HG03378 (cell line): ENCODE data around the gene CBFA2T3.
"Not testable (repeated sequence)": the region's sequence is repeated elsewhere in the genome, so short reads cannot be mapped to it uniquely, and the experiment has no call there.

Experiments used
- ATAC-seq: cut with Tn5 transposase; IDR thresholded peaks from one replicate; pipeline ENCODE4 v1.9.1; 2021; ENCODE audit warnings: mild to moderate bottlenecking, moderate library complexity; ENCODE audit not compliant: unreplicated experiment

Gene CBFA2T3

DNA sequence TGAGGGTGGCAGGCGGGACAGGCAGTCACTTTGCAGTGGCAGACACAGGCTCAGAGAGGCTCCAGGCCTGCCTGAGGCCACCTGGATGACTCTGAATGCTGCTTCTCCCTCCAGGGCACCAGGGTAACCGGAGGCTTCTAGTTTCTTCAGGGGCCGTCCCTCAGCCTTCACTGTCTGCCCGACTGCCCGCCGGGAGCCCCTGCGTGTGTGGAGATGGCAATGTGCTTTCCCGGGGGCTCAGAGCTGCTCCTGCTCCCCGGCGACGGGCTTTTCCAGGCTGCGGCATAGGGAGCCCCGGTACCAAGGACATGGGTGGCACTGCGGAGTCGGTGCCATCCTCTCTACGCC, 51.5 kb downstream of the CBFA2T3 start:
- no peak for ATAC-seq

DNA sequence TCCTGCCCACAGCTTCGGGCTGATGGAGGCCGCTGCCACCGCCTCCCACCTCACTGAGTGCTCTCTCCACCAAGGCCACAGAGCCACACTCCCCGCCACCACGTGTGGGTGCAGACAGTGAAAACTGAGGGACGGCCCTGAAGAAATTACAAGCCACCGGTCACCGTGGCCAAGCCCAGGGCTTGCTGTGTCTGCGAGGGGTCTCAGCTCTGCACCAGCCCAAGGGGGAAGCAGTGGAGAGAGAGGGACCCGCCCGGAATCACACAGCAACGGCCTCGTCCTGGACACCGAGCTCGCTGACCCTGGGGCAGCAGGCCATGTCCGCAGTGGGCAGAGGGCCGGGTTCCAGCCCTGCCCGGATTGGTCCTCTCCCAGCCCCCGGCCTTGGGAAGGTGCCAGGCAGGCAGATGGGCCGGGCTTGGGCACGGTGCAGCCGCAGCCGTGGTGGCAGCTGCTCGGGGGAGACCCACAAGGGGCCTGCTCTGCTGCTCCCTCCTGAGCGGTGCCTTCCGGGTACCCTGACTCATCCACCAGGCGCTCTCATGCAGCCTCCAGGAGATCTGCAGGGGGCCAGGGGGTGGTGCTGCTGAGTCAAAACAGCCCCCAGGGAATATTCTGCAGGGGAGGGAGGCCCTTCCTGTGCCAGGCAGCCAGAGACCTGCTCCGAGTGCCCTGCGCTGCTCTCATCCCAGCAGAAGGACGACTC, 52.0 kb downstream of the CBFA2T3 start:
- ATAC-seq = no peak

DNA sequence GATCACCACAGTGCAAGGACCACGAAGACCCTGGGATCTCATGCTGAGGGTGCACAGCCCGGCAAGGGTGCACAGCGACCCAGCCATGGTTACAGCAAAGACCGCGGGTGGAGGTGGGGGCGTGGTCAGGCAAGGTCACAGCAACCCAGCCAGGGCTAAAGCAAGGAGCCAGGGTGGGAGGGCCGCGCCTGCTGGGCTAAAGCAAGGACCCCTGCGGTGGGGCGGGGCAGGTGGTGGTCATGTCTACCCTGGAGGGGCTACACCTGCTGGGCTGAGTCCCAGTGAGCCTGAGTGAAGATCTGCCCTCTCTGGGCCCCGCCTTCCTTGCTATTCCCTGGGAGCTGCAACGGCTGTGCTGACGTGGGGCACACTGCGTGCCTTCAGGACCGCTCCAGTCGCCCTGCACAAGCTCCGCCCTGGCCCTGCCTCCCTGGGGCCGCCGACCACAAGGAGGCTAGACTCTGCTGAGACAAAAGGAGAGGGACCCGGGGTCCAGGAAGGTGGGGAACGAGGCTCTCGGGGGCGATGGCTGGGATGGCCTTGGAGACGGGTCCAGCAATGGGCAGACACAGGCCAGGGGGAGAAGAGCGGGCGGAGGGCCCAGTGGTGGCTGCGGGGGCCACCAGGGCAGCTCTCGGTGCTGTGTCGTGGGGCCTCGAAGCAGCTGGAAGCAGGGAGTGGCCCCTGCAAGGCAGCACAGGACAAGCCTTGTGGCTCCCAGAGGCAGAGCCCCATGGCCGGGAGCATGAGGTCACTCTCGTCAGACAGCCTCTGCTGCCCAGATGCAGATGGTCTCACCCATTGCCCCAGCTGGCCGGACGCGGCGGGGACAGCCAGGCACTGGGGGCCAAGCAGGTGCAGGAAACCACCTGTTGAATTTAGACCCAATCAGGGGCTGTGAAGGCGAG, 52.8 kb downstream of the CBFA2T3 start:
- ATAC-seq = no peak

DNA sequence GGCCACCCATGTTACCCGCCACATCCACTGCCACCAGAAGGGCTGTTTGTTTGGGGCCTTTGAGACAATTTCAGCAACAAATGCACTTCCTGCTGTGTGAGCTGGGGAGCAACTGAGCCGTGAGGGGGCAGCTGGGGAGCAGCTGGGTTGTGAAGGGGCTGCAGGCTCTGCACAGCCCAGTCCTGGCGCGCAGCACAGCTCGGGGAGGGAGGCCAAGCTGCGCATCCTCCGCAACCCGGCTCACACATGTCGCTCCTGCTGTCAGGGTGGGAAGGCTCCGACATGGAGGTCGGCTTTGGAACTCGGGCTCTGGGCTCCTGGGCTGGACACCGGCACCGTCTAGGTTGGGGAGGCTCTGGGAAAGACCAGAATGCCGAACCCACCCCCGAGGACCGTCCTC, 53.6 kb downstream of the CBFA2T3 start:
- ATAC-seq = no peak

DNA sequence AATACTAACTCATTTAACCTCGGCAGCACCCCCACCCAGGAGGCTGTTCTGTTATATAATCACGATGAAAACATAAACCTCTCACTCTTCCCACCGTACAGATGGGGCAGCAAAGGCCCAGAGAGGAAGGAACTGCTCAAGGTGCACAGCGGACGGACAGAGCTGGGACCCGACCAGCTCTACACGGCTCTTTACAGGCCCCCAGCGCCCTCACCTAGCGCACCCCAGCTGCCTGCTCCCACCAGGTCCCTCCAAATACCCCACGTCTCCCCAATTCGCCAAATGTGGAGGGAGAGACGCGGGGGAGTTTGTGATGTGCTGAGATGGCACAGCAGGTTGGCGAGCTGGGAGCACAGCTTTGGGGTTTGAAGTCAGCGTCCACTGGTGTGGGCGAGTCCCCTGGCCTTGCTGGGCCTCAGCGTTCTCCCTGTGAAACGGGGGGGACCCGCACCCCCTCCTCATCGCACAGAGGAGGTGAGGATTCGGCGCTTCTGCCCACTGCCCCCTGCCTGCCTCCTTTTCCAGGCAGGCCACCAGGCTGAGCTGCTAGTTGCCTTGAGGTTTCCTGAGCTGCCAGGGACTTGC, 54.1 kb downstream of the CBFA2T3 start:
- ATAC-seq = no peak

DNA sequence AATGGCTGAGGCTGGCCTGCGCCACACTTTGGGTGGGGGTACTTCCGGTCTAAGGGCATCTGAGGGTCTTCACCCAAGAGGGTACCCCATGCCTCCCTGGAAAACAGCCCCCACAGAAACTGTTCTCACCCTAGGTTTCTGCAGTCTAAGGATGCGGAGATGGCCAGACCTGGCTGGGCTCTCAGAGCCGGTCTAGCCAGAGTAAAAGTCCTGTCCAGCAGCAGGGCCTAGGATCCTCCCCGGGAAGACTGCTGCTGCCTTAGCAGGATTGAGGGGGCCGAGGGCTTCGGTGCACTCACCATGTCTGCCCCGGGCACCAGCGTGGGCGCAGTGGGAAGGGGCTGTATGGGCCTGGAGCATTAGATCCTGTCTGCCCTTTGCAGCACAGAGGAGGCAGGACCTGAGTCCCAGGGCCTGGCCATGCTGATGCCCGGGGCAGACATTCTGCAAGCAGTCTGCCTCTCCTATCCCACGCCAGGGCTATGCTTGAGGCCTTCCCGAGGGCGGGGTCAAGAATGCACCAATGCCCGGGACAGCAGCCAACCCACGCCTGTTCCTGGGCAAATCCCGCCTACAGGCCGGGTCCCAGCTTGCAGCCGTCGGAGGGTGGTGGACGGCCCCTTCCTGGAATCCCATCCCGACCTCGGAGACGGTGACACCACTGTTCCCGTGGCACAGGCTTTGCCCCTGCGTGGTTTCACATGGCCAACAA, 54.7 kb downstream of the CBFA2T3 start:
- no peak for ATAC-seq

DNA sequence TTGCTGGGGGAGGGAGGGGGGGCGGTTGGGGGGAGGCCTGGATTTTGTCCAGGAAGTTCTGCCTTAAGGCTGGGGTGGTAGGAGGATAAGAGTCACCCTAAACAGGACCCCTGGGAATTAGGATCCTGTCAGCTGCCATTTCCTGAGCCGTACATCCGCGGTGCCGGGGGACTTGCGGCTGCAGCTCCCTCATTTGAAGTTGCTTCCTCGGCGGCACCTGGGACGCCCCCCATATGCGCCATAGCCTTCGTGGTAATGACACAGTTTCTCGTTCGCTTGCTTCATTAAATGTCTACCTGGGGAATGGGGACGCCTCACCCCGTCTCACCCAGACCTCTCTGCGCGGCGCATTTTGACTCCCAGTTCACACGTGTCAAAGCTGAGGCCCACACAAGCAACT, 55.4 kb downstream of the CBFA2T3 start:
- ATAC-seq = no peak

DNA sequence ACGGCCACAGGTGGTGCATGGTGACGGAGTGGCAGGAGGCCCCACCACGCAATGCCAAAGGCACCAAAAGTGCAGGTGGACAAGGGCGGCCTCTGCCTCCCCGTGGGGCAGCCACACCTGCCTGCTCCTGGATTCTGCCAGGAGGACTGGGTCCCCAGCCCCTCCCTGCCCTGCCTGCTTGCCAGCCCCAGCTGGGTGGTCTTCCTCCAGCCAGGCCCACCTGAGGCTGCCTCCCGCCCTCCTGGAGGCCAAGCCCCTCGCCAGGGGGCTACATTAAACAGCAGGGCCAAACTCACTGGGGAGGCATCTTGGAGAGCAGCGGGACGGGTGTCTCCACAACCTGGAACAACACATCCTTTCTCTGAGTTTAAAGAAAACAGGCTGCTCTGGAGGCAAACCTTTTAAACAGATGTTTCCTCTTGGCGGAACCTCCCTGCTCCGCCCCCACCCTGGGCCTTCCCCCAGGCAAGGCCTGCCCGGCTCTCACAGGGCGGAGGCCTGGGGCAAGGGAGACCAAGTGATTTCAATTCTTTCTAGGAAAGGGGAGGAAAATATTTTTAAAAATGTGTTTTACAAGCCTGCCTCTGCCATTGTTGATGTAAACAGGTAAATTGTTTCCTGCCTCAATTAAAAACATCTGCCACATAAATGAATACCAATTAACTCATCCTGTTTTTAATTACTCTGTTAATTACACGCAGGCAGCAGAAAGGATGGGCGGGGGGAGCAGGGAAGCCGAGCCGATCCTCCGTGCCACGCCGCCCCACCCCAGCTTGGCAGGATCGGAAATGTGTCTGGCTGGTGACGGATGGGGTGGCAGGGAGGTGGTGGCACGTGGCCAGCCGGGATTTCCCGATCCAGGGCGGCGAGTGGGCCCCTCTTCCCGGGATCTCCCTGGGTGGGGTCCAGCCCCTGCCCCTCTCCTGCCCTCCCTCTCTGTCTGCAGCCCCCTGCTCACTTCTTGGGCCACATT, 56.1 kb downstream of the CBFA2T3 start:
- ATAC-seq = no peak

DNA sequence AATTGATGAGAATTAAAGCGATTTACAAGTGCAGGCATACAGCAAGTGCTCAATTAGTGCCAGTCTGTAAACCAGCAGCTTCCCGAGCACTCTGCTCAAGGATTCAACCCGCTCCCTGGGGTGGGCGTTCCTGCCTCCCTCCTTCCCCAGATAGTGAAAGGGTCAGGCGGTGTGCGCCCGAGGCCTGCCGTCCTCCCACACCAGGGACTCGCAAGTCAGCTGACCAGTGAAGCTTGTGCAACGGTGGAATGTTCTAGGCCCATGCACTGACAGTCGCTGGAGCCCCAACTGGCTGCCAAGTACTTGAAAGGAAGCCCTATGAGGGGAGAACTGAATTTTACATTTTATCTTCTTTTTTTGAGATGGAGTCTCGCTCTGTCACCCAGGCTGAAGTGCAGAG, 57.1 kb downstream of the CBFA2T3 start:
- ATAC-seq = no peak

DNA sequence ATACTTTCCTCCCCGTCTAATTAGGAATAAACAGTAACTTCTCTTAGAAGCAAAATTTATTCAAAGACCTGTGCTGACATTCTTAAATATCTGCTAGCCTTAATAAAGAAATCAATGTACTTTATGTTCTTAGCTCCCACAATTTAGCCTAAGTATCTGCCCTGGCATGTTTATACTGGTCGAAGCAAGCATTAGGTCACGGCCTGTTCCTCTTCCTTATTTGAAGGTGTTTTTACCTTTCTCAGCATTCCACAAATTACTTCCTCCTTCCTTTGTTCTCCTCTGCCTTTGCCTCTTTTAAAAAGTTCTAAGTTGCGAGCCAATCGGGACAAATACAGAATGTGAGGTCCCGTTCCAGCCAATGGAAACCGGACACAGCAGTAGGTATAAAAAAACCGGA, 58.1 kb downstream of the CBFA2T3 start:
- ATAC-seq = not testable (repeated sequence)

DNA sequence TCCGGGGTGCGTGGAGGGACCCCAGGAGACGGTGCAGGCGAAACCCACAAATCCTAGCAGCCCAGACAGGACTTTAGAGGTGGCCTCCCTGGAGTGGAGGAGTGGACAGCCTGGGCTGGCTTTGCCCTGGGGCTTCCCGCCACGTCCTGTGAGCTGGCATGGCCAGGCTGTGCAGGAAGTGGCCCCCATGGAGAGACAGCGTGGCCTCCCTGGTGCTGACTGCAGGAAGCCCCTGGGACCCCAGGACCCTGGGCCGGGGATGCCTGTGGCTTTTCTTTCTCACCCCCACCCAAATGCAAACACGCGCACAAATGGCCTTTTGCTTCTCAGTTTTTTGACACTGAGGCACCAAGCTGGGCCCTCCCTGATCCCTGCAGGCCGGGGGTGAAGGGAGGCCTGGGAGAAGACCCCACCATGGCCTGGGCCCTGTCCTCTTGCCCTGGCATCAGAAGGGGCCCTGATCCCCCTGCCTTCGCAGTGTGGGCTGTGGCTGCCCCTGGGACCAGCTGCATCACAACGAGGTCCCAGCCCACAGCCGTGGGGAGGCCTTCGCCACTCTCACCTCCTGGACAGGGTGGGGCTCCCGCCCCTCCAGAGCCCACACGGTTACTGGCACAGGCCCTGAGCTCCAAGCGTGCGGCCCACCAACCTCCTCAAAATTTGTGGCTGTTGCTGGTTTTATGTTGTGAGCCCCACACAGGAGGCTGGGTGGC, 58.9 kb downstream of the CBFA2T3 start:
- ATAC-seq = no peak

DNA sequence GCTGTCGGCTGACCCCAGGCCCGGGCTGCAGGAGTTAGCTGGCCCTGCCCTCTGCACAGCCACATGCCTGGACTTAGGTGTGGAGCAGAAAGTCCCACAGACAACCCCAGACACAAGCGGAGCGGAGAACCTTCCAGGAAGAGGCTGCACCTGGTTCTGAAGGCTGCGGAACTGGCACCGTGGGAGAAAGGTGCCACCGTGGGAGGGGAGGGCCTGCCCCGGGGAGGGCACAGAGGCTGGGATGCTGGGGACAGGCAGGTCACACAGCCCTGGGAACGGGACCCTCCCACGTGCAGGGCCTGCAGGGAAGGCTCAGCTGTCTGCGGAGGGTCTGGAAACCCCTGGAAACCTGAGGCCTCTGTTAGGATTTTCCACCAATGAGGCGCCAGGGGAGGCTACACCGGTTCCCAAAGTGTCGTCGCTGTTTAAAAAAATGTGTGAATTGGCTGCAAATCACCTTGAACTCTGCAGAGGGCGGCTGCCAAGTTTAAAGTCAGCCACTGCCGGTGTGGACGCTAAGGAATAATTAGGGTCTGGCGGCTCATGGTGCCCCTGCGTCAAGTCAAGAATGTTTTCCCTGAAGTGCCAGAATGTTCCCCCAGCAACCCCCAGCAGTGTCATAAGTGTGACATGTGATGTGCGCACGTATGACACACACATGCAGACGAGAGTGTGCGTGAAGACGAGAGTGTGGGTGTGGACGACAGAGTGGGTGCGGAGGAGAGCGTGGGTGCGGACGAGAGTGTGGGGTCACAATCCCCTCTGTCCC, 59.7 kb downstream of the CBFA2T3 start:
- ATAC-seq = no peak

DNA sequence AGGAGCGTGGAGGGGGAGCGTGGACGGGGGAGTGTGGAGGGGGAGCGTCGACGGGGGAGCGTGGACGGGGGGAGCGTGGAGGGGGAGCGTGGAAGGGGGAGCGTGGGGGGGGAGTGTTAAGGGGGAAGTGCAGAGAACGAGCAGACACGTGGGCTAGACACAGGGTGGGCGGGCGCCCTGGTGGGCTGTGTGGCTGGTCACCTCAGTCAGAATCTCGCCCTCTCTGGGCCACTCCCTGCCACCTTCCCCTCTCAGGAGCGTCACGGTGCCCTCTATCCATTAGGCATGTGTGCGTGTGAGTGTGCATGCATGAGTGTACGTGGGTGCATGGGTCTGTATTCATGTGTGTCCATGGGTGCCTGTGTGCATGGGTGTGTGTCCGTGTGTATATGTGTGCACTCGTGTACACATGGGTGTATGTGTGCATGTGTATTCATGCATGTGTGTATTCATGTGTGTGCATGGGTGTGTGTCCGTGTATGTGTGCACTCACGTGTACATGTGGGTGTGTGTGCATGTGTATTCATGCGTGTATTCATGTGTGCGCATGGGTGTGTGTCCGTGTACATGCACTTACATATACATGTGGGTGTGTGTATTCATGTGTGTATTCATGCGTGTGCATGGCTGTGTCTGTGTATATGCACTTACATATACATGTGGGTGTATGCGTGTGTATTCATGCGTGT, 61.2 kb downstream of the CBFA2T3 start:
- ATAC-seq = no peak

DNA sequence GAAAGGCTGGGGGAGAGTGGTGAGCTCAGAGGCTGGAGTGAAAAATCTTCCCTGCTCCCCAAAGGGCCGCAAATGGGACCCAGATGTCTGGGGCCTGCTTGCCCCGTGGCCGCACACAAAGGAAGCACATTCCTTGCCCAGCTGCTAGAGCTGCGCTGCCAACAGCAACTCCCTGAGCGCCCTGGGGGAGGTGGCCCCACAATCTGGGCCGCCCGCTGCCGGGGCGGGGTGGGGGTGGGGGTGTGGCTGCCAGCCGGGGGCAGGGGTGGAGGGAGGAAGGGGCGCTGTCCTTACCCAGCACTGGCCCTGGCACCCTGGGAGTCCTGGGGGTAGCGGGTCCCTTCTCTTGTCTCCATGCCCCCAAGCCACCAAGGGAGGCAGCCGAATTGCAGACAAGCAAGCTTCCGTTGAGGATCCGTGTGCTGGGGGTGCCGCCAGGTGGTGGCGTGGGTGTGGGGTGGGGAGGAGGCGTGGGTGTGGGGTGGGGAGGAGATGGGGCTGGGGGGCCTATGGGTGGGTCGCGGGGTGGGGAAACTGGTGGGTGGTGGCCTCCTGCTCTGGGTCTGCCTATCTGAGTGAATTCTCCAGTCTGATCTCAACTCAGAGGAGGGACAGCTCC, 62.1 kb downstream of the CBFA2T3 start:
- ATAC-seq = no peak

DNA sequence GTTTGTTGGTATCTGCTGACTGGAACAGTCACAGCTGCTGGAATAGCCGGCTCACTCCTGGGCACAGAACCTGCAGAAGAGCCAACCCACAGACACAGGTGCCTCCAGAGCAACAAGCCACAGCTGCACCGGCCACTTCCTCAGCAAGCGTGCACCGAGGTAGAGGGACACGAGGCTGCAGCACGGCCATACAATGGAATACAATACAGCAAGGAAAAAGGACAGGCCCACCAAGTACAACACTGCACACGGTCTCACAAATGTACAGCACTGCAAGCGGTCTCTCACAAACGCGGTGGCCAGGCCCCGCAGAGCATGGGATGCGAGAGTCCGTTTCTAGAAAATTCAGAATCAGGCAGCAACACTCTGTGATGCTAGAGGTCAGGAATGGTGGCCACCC, 63.1 kb downstream of the CBFA2T3 start:
- ATAC-seq = no peak

DNA sequence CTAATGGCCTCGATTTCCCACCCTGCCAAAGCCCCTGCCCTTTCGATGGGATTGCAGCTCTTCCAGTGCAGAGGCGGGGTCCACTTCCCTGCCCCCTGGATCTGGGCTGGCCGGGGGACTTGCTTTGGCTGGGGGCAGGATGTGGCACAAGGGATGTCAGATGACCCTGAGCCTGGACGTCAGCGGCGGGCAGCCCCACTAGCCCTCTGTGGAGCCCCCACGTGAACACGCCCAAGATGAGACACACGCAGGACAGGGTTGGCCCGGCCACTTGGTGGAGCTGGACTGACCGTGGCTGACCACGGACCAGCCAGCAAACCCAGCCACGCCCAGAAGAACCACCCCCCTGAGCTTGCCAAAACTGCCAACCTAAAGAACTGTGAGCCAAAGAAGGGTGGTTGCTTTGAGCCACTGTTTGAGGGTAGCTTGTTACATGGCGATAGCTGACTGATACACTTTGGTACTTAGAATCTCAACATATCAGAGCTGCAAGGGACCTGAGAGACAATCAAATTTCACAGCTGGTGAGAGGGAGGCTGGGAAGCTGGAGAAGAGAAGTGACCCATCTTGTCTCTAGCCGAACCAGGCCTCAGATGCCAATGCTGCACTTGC, 63.9 kb downstream of the CBFA2T3 start:
- no peak for ATAC-seq

DNA sequence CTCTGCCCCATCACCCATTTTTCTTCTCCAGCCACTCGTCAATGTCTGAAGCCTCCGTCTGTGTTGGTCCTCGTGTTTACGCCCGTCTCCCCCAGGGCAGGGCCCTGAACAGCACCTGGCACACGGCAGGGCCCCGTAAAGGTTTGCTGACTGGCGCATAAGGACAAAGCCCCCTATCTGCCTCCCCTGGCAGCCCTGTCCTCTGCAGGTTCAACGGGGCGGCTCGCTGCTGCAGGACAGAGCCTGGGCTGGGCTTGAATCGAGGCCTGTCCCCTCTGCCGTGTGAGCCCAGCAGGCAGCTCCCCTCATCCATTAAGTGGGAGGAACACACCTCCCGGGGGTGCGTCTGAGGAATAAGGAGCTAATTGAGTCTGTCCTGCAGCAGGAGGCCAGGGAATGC, 64.5 kb downstream of the CBFA2T3 start:
- ATAC-seq = no peak

DNA sequence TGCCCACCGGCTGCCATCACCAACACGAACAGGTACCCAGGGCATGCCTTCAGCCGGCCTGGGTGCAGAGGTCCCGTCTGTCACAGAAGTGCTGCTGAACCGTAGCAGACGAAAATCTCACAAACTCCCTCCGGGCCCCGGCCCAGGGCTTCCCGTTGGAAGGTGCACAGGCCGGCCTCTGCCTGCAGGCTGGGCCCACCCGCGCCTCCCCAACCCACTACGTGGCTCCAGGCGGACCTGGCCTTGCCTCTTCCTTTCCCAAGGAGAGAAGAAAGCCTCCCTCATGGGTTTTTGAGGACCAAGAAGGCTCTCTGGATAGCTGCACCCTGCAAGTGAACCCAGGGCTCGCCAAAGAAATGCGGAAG, 65.1 kb downstream of the CBFA2T3 start:
- ATAC-seq = no peak
